Lung (tissue), 12 donors: ENCODE data around the gene LRRC75A. TPM values are rescaled to one million over a fixed set of nuclear protein-coding genes. Genes with fewer than 3 reads are reported as not detected.

Experiments
- ATAC-seq: fragments of 200-7000 bp; cut with Tn5 transposase; one replicate; pipeline ENCODE4 v1.9.1; 2020; ENCODE audit warnings: moderate number of reproducible peaks; ENCODE audit not compliant: insufficient read depth, low FRiP score
- DNase-seq, 3 donors: peaks; one replicate each; pipeline ENCODE4 v3.0.0-alpha.2; 2013 to 2017
- H3K27ac ChIP-seq, 2 donors: one replicate each; pipeline ENCODE4 v1.5.1; 2013; ENCODE audit warnings: mild to moderate bottlenecking in 2 of 2, moderate library complexity in 2 of 2, control low read depth in 1 of 2, inconsistent platforms in 1 of 2, low read depth in 1 of 2, low read length in 1 of 2
- H3K27me3 ChIP-seq, 3 donors: one replicate each; pipeline ENCODE4 v1.5.1; 2013; ENCODE audit warnings: low read length in 2 of 3; ENCODE audit not compliant: control insufficient read depth in 3 of 3, insufficient read depth in 3 of 3
- H3K36me3 ChIP-seq, 4 donors: one replicate each; pipeline ENCODE4 v1.5.1; 2013; ENCODE audit warnings: low read length in 4 of 4, mild to moderate bottlenecking in 1 of 4, moderate library complexity in 1 of 4; ENCODE audit not compliant: control insufficient read depth in 4 of 4, insufficient read depth in 4 of 4
- H3K4me1 ChIP-seq, 5 donors: one replicate each; pipeline ENCODE4 v1.5.1; 2013; ENCODE audit warnings: low read length in 5 of 5, mild to moderate bottlenecking in 2 of 5, moderate library complexity in 1 of 5; ENCODE audit not compliant: control insufficient read depth in 5 of 5, insufficient read depth in 5 of 5
- H3K4me3 ChIP-seq: one replicate; pipeline ENCODE4 v1.5.1; 2013; ENCODE audit warnings: mild to moderate bottlenecking, control low read depth, moderate library complexity
- H3K9ac ChIP-seq, 2 donors: one replicate each; pipeline ENCODE4 v1.5.1; 2013; ENCODE audit warnings: low read length in 2 of 2, control low read depth in 1 of 2; ENCODE audit not compliant: insufficient read depth in 1 of 2
- H3K9me3 ChIP-seq, 4 donors: one replicate each; pipeline ENCODE4 v1.5.1; 2013; ENCODE audit warnings: low read length in 3 of 4, mild to moderate bottlenecking in 1 of 4, moderate library complexity in 1 of 4; ENCODE audit not compliant: control insufficient read depth in 4 of 4, insufficient read depth in 3 of 4
- WGBS, 2 donors: extraction: QIAGEN DNeasy Blood & Tissue Kit; methylation state at CpG; one replicate each; pipeline ENCODE4 v1.1.7; 2013; 5-methylcytosine and 5-hydroxymethylcytosine counted together
- polyA plus RNA-seq, 2 donors: library from polyadenylated mRNA; stranded (reverse); fragments of 200-250 nt; gene quantifications; one replicate each; pipeline ENCODE4 v1.2.1, GENCODE V29; 2013
- total RNA-seq, 2 donors: library from RNA; depleted of rRNA in 1 of 2; stranded (reverse); fragments of >200 nt in 1 of 2; gene quantifications; one replicate each; pipeline ENCODE4 v1.2.1, GENCODE V29; 2014 to 2021
- TF ChIP-seq, protein P1 (sequence below): IDR thresholded peaks from 2 replicates; pipeline ENCODE4 v1.5.1; 2012; ENCODE audit warnings: mild to moderate bottlenecking; ENCODE audit errors: control extremely low read depth, extremely low read depth
- donor health status: control.
- donor health status: control.
- donor health status: Bipolar disorder and iron deficiency.
- donor health status: healthy.
- donor health status: DM: yes; HTN: yes; CAD: no.

Gene LRRC75A
- total and polyA plus RNA-seq, 4 donors: 0.68 to 3.4 (median 2.4) TPM

DNA sequence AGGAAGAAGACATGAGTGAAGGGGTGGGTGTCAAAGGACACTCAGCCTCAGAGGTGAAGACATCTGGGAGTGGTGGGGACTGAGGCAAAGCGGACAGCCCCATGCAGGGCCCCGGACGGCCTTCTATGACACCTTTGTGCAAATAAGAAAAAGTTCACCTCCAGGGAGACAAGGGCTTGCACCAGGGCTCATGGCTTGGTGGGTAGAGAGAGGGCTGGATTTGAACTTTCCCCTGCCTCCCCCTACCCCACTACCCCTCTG lies 30.5 kb downstream of the LRRC75A start:
- no peak for DNase-seq
- no peaks in the 10 kb centered on the region for H3K27me3 ChIP-seq
- ATAC-seq: no peak
- peaks cover 0 to 9% (median 4%) of the 10 kb centered on the region in 5 donors for H3K4me1 ChIP-seq
- H3K36me3 ChIP-seq: peaks cover 0 to 8% (median under 1%) of the 10 kb centered on the region in 4 donors
- no peak overlapping the region for H3K4me3 ChIP-seq
- WGBS, 2 donors: 96 to 100% methylated on average over 3 of the region's 3 CpGs
- no peak overlapping the region for H3K27ac ChIP-seq
- TF ChIP-seq, protein P1, sequence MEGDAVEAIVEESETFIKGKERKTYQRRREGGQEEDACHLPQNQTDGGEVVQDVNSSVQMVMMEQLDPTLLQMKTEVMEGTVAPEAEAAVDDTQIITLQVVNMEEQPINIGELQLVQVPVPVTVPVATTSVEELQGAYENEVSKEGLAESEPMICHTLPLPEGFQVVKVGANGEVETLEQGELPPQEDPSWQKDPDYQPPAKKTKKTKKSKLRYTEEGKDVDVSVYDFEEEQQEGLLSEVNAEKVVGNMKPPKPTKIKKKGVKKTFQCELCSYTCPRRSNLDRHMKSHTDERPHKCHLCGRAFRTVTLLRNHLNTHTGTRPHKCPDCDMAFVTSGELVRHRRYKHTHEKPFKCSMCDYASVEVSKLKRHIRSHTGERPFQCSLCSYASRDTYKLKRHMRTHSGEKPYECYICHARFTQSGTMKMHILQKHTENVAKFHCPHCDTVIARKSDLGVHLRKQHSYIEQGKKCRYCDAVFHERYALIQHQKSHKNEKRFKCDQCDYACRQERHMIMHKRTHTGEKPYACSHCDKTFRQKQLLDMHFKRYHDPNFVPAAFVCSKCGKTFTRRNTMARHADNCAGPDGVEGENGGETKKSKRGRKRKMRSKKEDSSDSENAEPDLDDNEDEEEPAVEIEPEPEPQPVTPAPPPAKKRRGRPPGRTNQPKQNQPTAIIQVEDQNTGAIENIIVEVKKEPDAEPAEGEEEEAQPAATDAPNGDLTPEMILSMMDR: no peak
- H3K9me3 ChIP-seq: no peaks in the 10 kb centered on the region
- no peak overlapping the region for H3K9ac ChIP-seq

DNA sequence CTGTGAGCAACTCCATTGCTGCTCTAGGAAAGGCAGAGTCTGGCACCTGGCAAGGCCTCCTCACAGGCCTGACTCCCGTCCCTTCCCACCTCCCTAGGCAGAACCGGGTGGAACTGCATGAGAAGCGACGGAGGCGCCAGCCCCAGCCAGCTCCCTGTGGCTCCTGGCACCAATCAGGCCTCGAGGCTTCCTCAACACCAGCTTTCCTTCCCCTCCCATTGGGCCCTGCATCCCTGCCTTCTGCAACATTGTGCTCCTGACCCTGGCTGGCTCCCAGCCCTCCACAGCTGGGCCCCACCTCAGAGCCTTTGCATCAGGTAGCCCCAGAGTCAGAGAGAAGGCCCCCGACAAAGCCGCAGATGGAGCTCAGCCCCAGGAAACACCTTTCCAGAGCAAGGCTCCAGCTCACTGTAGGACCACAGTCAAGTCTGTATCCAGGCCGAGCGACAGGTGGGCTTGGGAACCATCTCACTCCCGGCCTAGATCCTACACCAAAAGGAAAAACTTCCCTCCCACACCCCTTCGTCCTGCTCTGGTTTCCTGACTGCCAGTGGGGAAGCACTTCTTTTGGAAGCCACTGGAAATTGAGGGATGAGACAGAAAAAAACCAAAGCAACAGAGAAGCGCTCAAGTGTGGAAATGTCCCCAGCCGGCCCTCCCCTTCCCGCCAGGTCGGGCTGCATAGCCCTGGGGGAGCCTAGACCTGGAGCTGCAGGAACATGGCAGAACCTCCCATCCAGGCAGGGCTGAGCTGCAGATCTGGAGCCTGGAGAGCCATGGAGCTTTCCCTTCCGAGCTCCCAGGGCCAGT lies 31.0 kb downstream of the LRRC75A start:
- WGBS, 2 donors: 96% methylated on average over 17 of the region's 17 CpGs
- no peak overlapping the region for H3K27ac ChIP-seq
- H3K9me3 ChIP-seq: no peaks in the 10 kb centered on the region
- H3K9ac ChIP-seq: no peak overlapping the region
- ATAC-seq: no peak
- peaks cover 0 to 9% (median 4%) of the 10 kb centered on the region in 5 donors for H3K4me1 ChIP-seq
- H3K27me3 ChIP-seq: no peaks in the 10 kb centered on the region
- TF ChIP-seq, protein P1: no peak
- no peak for DNase-seq
- no peak overlapping the region for H3K4me3 ChIP-seq
- H3K36me3 ChIP-seq: peaks cover 0 to 8% (median under 1%) of the 10 kb centered on the region in 4 donors

DNA sequence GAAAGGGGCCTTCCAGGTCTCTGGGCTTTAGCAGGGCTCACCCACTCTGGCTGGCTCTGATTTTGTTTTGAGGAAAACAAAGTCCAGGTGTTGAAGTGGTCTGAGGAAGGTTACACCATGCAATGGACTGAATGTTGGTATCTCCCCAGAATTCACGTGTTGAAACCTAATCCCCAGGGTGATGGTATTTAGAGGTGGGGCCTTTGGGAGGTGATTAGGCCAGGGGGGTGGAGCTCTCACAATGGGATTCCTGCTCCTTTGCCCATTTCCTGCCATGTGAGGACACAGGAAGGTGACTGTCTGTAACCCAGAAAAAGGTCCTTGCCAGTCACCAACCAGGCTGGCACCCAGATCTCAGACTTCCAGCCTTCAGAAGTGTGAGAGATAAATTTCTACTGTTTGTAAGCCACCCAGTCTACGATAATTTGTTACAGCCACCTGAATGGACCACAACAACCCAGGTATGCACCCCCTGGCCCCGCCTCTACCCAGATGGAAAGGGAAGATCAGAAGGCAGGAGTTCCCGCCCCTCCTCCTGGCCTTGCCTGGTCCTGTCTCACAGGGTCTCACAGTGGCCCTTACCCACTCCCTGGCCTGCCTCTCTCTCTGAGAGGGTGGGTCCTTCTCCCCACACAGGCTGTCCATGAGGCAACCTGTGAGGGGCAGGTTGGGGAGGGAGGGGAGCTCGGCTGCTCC lies 32.0 kb downstream of the LRRC75A start:
- Histone ChIP-seq H3K4me3 (no peak overlapping the region), H3K27ac (no peak overlapping the region), H3K4me1 (peaks cover 0 to 9% (median 4%) of the 10 kb centered on the region in 5 donors), H3K9ac (no peak overlapping the region), H3K27me3 (no peaks in the 10 kb centered on the region), H3K36me3 (peaks cover 0 to 8% (median under 1%) of the 10 kb centered on the region in 4 donors), H3K9me3 (no peaks in the 10 kb centered on the region)
- no peak for DNase-seq
- ATAC-seq: no peak
- WGBS, 2 donors: 78 to 81% methylated on average over 5 of the region's 5 CpGs
- TF ChIP-seq, protein P1: no peak
